Measurements from ENCODE around the gene CPXM2.

CPXM2 gene

GRCh38 chr10:123841115-123841514 lies 50.5 kb downstream of the CPXM2 start:
- Histone ChIP-seq H3K27me3 (replicated peaks; ENCODE audit: control insufficient read depth, insufficient read depth, low read length, poor library complexity, severe bottlenecking) (no peaks in the 10 kb centered on the region), H3K36me3 (ENCODE audit: control insufficient read depth, insufficient read depth, low read length) (no peaks in the 10 kb centered on the region), H3K27ac (ENCODE audit: insufficient read depth, low read length, poor library complexity, severe bottlenecking) (no peak overlapping the region), H3K9me3 (ENCODE audit: control insufficient read depth, low read length) (no peaks in the 10 kb centered on the region), H3K4me3 (ENCODE audit: insufficient read depth, low read depth, low read length, poor library complexity, severe bottlenecking) (no peak overlapping the region), H3K4me1 (ENCODE audit: control insufficient read depth, insufficient read depth, low read length, poor library complexity, severe bottlenecking) (no peaks in the 10 kb centered on the region)
- no peak for DNase-seq

- Histone ChIP-seq H3K4me3 (ENCODE audit: insufficient read depth, low read depth, low read length, poor library complexity, severe bottlenecking) (no peak overlapping the region), H3K36me3 (ENCODE audit: control insufficient read depth, insufficient read depth, low read length) (no peaks in the 10 kb centered on the region), H3K9me3 (ENCODE audit: control insufficient read depth, low read length) (no peaks in the 10 kb centered on the region), H3K27me3 (replicated peaks; ENCODE audit: control insufficient read depth, insufficient read depth, low read length, poor library complexity, severe bottlenecking) (no peaks in the 10 kb centered on the region), H3K4me1 (ENCODE audit: control insufficient read depth, insufficient read depth, low read length, poor library complexity, severe bottlenecking) (no peaks in the 10 kb centered on the region), H3K27ac (ENCODE audit: insufficient read depth, low read length, poor library complexity, severe bottlenecking) (no peak overlapping the region)
- DNase-seq = no peak
Observed at GRCh38 chr10:123840714-123841113, 50.9 kb downstream of the CPXM2 start.

- H3K27ac ChIP-seq (ENCODE audit: insufficient read depth, low read length, poor library complexity, severe bottlenecking) = no peak overlapping the region
- H3K27me3 ChIP-seq (replicated peaks; ENCODE audit: control insufficient read depth, insufficient read depth, low read length, poor library complexity, severe bottlenecking) = no peaks in the 10 kb centered on the region
- DNase-seq = no peak
- no peaks in the 10 kb centered on the region for H3K36me3 ChIP-seq (ENCODE audit: control insufficient read depth, insufficient read depth, low read length)
- H3K4me3 ChIP-seq (ENCODE audit: insufficient read depth, low read depth, low read length, poor library complexity, severe bottlenecking) = no peak overlapping the region
- H3K9me3 ChIP-seq (ENCODE audit: control insufficient read depth, low read length) = no peaks in the 10 kb centered on the region
- H3K4me1 ChIP-seq (ENCODE audit: control insufficient read depth, insufficient read depth, low read length, poor library complexity, severe bottlenecking) = no peaks in the 10 kb centered on the region
Observed at GRCh38 chr10:123838596-123839310, 52.9 kb downstream of the CPXM2 start.

- H3K4me1 ChIP-seq (ENCODE audit: control insufficient read depth, insufficient read depth, low read length, poor library complexity, severe bottlenecking) = no peaks in the 10 kb centered on the region
- H3K27me3 ChIP-seq (replicated peaks; ENCODE audit: control insufficient read depth, insufficient read depth, low read length, poor library complexity, severe bottlenecking) = no peaks in the 10 kb centered on the region
- H3K36me3 ChIP-seq (ENCODE audit: control insufficient read depth, insufficient read depth, low read length) = no peaks in the 10 kb centered on the region
- H3K4me3 ChIP-seq (ENCODE audit: insufficient read depth, low read depth, low read length, poor library complexity, severe bottlenecking) = no peak overlapping the region
- no peak for DNase-seq
- no peaks in the 10 kb centered on the region for H3K9me3 ChIP-seq (ENCODE audit: control insufficient read depth, low read length)
- no peak overlapping the region for H3K27ac ChIP-seq (ENCODE audit: insufficient read depth, low read length, poor library complexity, severe bottlenecking)
Observed at GRCh38 chr10:123837756-123838155, 53.9 kb downstream of the CPXM2 start.

GRCh38 chr10:123836418-123837145 lies 55.0 kb downstream of the CPXM2 start:
- no peaks in the 10 kb centered on the region for H3K4me1 ChIP-seq (ENCODE audit: control insufficient read depth, insufficient read depth, low read length, poor library complexity, severe bottlenecking)
- no peak overlapping the region for H3K4me3 ChIP-seq (ENCODE audit: insufficient read depth, low read depth, low read length, poor library complexity, severe bottlenecking)
- H3K36me3 ChIP-seq (ENCODE audit: control insufficient read depth, insufficient read depth, low read length) = no peaks in the 10 kb centered on the region
- no peaks in the 10 kb centered on the region for H3K9me3 ChIP-seq (ENCODE audit: control insufficient read depth, low read length)
- no peak for DNase-seq
- no peak overlapping the region for H3K27ac ChIP-seq (ENCODE audit: insufficient read depth, low read length, poor library complexity, severe bottlenecking)
- no peaks in the 10 kb centered on the region for H3K27me3 ChIP-seq (replicated peaks; ENCODE audit: control insufficient read depth, insufficient read depth, low read length, poor library complexity, severe bottlenecking)

- H3K27ac ChIP-seq (ENCODE audit: insufficient read depth, low read length, poor library complexity, severe bottlenecking) = no peak overlapping the region
- H3K4me1 ChIP-seq (ENCODE audit: control insufficient read depth, insufficient read depth, low read length, poor library complexity, severe bottlenecking) = no peaks in the 10 kb centered on the region
- no peaks in the 10 kb centered on the region for H3K27me3 ChIP-seq (replicated peaks; ENCODE audit: control insufficient read depth, insufficient read depth, low read length, poor library complexity, severe bottlenecking)
- H3K4me3 ChIP-seq (ENCODE audit: insufficient read depth, low read depth, low read length, poor library complexity, severe bottlenecking) = no peak overlapping the region
- H3K36me3 ChIP-seq (ENCODE audit: control insufficient read depth, insufficient read depth, low read length) = no peaks in the 10 kb centered on the region
- no peak for DNase-seq
- no peaks in the 10 kb centered on the region for H3K9me3 ChIP-seq (ENCODE audit: control insufficient read depth, low read length)
Observed at GRCh38 chr10:123835575-123835974, 56.0 kb downstream of the CPXM2 start.

GRCh38 chr10:123833170-123833850 lies 58.3 kb downstream of the CPXM2 start:
- Histone ChIP-seq H3K36me3 (ENCODE audit: control insufficient read depth, insufficient read depth, low read length) (no peaks in the 10 kb centered on the region), H3K27ac (ENCODE audit: insufficient read depth, low read length, poor library complexity, severe bottlenecking) (no peak overlapping the region), H3K9me3 (ENCODE audit: control insufficient read depth, low read length) (no peaks in the 10 kb centered on the region), H3K4me3 (ENCODE audit: insufficient read depth, low read depth, low read length, poor library complexity, severe bottlenecking) (no peak overlapping the region), H3K4me1 (ENCODE audit: control insufficient read depth, insufficient read depth, low read length, poor library complexity, severe bottlenecking) (no peaks in the 10 kb centered on the region), H3K27me3 (replicated peaks; ENCODE audit: control insufficient read depth, insufficient read depth, low read length, poor library complexity, severe bottlenecking) (no peaks in the 10 kb centered on the region)
- no peak for DNase-seq

GRCh38 chr10:123831259-123831658 lies 60.3 kb downstream of the CPXM2 start:
- H3K9me3 ChIP-seq (ENCODE audit: control insufficient read depth, low read length) = no peaks in the 10 kb centered on the region
- H3K36me3 ChIP-seq (ENCODE audit: control insufficient read depth, insufficient read depth, low read length) = no peaks in the 10 kb centered on the region
- no peak overlapping the region for H3K27ac ChIP-seq (ENCODE audit: insufficient read depth, low read length, poor library complexity, severe bottlenecking)

GRCh38 chr10:123821136-123821535 lies 70.5 kb downstream of the CPXM2 start:
- Histone ChIP-seq H3K36me3 (ENCODE audit: control insufficient read depth, insufficient read depth, low read length) (no peaks in the 10 kb centered on the region), H3K4me1 (ENCODE audit: control insufficient read depth, insufficient read depth, low read length, poor library complexity, severe bottlenecking) (no peaks in the 10 kb centered on the region), H3K27ac (ENCODE audit: insufficient read depth, low read length, poor library complexity, severe bottlenecking) (no peak overlapping the region), H3K27me3 (replicated peaks; ENCODE audit: control insufficient read depth, insufficient read depth, low read length, poor library complexity, severe bottlenecking) (no peaks in the 10 kb centered on the region), H3K4me3 (ENCODE audit: insufficient read depth, low read depth, low read length, poor library complexity, severe bottlenecking) (no peak overlapping the region), H3K9me3 (ENCODE audit: control insufficient read depth, low read length) (no peaks in the 10 kb centered on the region)
- DNase-seq = no peak

More at GRCh38 chr10:123831259-123831658, 60.3 kb downstream of the CPXM2 start:
- Histone ChIP-seq H3K4me3 (ENCODE audit: insufficient read depth, low read depth, low read length, poor library complexity, severe bottlenecking) (no peak overlapping the region), H3K4me1 (ENCODE audit: control insufficient read depth, insufficient read depth, low read length, poor library complexity, severe bottlenecking) (no peaks in the 10 kb centered on the region), H3K27me3 (replicated peaks; ENCODE audit: control insufficient read depth, insufficient read depth, low read length, poor library complexity, severe bottlenecking) (no peaks in the 10 kb centered on the region)
- no peak for DNase-seq

- H3K9me3 ChIP-seq (ENCODE audit: control insufficient read depth, low read length) = no peaks in the 10 kb centered on the region
- H3K4me1 ChIP-seq (ENCODE audit: control insufficient read depth, insufficient read depth, low read length, poor library complexity, severe bottlenecking) = no peaks in the 10 kb centered on the region
- H3K36me3 ChIP-seq (ENCODE audit: control insufficient read depth, insufficient read depth, low read length) = no peaks in the 10 kb centered on the region
- H3K4me3 ChIP-seq (ENCODE audit: insufficient read depth, low read depth, low read length, poor library complexity, severe bottlenecking) = no peak overlapping the region
- no peak overlapping the region for H3K27ac ChIP-seq (ENCODE audit: insufficient read depth, low read length, poor library complexity, severe bottlenecking)
- DNase-seq = no peak
- no peaks in the 10 kb centered on the region for H3K27me3 ChIP-seq (replicated peaks; ENCODE audit: control insufficient read depth, insufficient read depth, low read length, poor library complexity, severe bottlenecking)
Observed at GRCh38 chr10:123809632-123810031, 82.0 kb downstream of the CPXM2 start.

Measured in effector memory CD4-positive, alpha-beta T cell (primary cell).